GM12878 (cell line): ENCODE measurements around the gene PCP4L1.

Experiments used
- ASH2L ChIP-seq: fragments of 300-600, 200-600 bp; sonication (generic); IDR thresholded peaks from 2 replicates; pipeline ENCODE4 v1.6.1; 2017; ENCODE audit warnings: low read depth, mild to moderate bottlenecking, borderline replicate concordance
- ATF7 ChIP-seq: fragments of 450-650 bp; IDR thresholded peaks from 2 replicates; pipeline ENCODE4 v1.6.1; 2016; ENCODE audit warnings: low read depth, mild to moderate bottlenecking
- CHD2 ChIP-seq: IDR thresholded peaks from 2 replicates; pipeline ENCODE4 v1.6.1; 2011; ENCODE audit warnings: low read depth, low read length, improper control_type of control experiment, borderline replicate concordance
- LARP7 ChIP-seq: fragments of 450-650 bp; IDR thresholded peaks from 2 replicates; pipeline ENCODE4 v1.6.1; 2017; ENCODE audit warnings: mild to moderate bottlenecking
- NR2C1 ChIP-seq: fragments of 450-650 bp; IDR thresholded peaks from 2 replicates; pipeline ENCODE4 v1.6.1; 2017; ENCODE audit warnings: antibody characterized with exemption, mild to moderate bottlenecking, moderate library complexity
- POLR2A ChIP-seq: IDR thresholded peaks from 2 replicates; pipeline ENCODE4 v1.6.1; 2011; ENCODE audit warnings: low read depth, mild to moderate bottlenecking, low read length
- POLR2AphosphoS5 ChIP-seq: IDR thresholded peaks from 2 replicates; pipeline ENCODE4 v1.6.1; 2011; ENCODE audit warnings: mild to moderate bottlenecking, low read length, inconsistent platforms
- STAT1 ChIP-seq: fragments of 450-650 bp; conservative IDR thresholded peaks from 2 replicates; pipeline ENCODE4 v1.6.1; 2014; ENCODE audit warnings: antibody characterized with exemption, mild to moderate bottlenecking
- TAF1 ChIP-seq: IDR thresholded peaks from 2 replicates; pipeline ENCODE4 v1.6.1; 2011; ENCODE audit warnings: mild to moderate bottlenecking, low read depth, low read length, borderline replicate concordance
- TF ChIP-seq, protein P1 (sequence below): IDR thresholded peaks from 2 replicates; pipeline ENCODE4 v1.6.1; 2012; ENCODE audit warnings: low read depth, low read length, improper control_type of control experiment
- TF ChIP-seq, protein P2 (sequence below), 3 experiments: IDR thresholded peaks in 2 of 3; conservative IDR thresholded peaks in 1 of 3; 2 replicates each; pipeline ENCODE4 v1.5.1; 2011; ENCODE audit warnings: low read depth in 3 of 3, low read length in 3 of 3, mild to moderate bottlenecking in 3 of 3, control low read depth in 2 of 3, moderate library complexity in 2 of 3, inconsistent platforms in 1 of 3, mixed read lengths in 1 of 3; ENCODE audit not compliant: control insufficient read depth in 2 of 3, insufficient read depth in 1 of 3; ENCODE audit errors: extremely low read depth in 1 of 3

DNA sequence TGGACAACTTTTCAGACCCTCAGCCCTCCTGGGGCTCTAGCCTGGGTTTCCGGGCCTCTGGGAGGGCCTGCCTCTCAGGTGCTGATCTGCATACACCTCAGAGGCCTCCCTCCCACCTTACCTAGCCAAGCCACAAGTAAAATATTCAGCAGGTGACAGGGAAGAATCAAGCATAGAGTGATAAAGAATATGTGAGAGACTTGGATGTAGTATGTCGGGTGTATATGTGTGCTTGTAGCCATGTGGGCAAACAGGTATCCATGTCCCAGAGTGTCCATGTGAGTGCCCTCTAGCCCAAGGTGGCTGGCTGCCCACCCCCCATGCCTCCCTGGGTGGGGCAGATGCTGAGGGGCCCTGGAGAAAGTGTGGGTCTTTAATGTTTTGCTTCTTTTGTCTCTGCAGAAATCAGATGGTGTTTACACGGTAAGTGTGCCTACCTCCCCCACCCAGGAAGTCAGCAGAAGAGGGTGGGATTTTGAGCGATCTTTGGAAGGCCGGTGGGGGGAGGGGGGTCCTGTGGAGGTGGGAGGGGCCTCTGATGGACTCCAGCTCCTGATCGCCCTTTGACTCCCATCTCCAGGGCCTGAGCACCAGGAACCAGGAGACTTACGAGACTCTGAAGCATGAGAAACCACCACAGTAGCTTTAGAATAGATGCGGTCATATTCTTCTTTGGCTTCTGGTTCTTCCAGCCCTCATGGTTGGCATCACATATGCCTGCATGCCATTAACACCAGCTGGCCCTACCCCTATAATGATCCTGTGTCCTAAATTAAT is 40.1 kb upstream of the PCP4L1 start:
- no peak for TF ChIP-seq ASH2L
- no peak for TF ChIP-seq CHD2
- TF ChIP-seq ATF7 = no peak
- TF ChIP-seq POLR2AphosphoS5 = no peak
- no peak for TF ChIP-seq LARP7
- no peak for TF ChIP-seq POLR2A
- no peak for TF ChIP-seq NR2C1
- TF ChIP-seq, protein P1, sequence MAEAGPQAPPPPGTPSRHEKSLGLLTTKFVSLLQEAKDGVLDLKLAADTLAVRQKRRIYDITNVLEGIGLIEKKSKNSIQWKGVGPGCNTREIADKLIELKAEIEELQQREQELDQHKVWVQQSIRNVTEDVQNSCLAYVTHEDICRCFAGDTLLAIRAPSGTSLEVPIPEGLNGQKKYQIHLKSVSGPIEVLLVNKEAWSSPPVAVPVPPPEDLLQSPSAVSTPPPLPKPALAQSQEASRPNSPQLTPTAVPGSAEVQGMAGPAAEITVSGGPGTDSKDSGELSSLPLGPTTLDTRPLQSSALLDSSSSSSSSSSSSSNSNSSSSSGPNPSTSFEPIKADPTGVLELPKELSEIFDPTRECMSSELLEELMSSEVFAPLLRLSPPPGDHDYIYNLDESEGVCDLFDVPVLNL = no peak
- TF ChIP-seq, protein P2, sequence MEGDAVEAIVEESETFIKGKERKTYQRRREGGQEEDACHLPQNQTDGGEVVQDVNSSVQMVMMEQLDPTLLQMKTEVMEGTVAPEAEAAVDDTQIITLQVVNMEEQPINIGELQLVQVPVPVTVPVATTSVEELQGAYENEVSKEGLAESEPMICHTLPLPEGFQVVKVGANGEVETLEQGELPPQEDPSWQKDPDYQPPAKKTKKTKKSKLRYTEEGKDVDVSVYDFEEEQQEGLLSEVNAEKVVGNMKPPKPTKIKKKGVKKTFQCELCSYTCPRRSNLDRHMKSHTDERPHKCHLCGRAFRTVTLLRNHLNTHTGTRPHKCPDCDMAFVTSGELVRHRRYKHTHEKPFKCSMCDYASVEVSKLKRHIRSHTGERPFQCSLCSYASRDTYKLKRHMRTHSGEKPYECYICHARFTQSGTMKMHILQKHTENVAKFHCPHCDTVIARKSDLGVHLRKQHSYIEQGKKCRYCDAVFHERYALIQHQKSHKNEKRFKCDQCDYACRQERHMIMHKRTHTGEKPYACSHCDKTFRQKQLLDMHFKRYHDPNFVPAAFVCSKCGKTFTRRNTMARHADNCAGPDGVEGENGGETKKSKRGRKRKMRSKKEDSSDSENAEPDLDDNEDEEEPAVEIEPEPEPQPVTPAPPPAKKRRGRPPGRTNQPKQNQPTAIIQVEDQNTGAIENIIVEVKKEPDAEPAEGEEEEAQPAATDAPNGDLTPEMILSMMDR (IDR thresholded peaks at IDR 0.05 in 2 of 3, conservative IDR thresholded peaks at IDR 0.05 in 1 of 3; ENCODE audit: control insufficient read depth in 2 of 3, extremely low read depth in 1 of 3, insufficient read depth in 1 of 3, low read depth in 3 of 3, low read length in 3 of 3) = no peak
- TF ChIP-seq TAF1 = no peak
- TF ChIP-seq STAT1 = no peak
